ENCODE data around the gene TMPRSS2. TPM values are rescaled to one million over a fixed set of nuclear protein-coding genes. Genes with fewer than 3 reads are reported as not detected.

Gene TMPRSS2
- total RNA-seq, 1 donor from 2014 or later = not detected

DNA sequence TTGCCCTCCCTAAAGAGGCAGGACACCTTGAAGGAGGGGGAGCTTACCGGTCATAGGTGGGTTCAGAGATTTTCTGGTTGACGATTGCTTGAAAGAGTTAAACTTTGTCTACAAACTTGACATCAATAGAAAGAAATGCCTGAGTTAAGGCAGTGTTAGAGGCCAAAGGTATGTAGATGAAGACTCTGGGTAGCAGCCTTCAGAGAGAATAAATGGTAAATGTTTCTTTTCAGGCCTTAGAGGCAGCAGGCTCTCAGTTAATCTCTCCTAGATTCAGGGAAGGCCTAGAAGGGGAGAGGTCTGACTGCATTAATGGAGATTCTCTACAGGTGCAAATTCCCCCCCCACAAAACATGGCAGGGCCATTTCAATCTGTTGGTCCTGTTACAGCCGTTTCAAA lies 54.2 kb downstream of the TMPRSS2 start:
- DNase-seq (ENCODE audit: low spot score in 2 of 2) (no peak), FAIRE-seq (no peak)

DNA sequence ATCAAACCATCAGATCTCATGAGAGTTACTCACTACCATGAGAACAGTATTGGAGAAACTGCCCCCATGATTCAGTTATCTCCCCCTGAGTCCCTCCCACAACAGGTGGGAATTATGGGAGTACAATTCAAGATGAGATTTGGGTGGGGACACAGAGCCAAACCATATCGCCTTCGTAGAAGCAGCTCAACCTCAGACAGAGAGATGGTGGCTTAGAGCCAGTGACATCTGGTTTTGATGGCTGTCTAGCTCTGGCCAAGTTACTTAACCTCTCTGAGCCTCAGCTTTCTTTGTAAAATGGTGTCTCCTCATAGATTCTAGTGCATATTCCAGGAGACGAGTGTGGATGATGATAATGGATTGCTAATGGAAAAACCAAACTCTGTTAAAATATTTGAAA lies 54.8 kb downstream of the TMPRSS2 start:
- FAIRE-seq (no peak), DNase-seq (ENCODE audit: low spot score in 2 of 2) (no peak)

DNA sequence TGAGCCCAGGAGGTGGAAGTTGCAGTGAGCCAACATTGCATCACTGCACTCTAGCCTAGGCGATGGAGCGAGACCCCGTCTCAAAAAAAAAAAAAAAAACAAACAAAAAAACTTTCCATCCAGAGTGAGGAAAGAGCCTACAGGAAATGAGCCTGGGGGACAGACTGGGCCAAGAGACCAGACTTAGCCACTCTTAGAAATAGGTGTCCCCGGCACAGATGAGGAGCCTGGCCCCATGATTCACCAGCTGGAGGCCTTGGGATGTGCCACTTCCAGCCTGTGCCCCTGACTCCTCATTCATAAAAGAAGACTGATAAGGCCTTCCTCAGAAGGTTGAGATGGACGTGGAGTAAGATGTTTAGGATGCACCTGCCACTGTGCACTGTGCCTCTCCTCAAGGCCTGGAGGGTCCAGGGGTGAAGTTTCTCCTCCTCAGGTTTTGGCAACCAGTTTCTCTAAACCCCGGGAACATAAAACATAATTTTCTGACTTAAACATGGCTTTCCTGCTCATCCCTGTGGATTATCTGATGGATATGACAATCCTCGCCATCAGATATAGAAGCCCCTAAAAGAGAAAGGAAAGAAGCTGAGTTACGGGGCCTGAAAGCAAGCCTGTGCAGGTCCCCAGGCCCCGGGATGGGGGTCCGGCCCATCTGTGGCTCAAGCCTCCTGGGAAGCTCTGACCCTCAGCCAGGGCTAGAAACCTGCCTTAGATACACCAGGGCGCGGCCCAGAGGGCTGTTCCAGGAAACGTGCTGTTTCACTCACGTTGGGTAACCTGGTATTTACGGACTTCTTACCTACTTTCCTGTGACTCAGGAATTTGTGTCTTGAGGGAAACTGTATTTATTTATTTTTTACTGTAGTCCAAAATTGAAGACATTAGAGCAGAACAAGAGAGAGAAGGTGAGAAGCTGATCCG lies 55.9 kb downstream of the TMPRSS2 start:
- DNase-seq (ENCODE audit: low spot score in 2 of 2) (no peak), FAIRE-seq (no peak)

DNA sequence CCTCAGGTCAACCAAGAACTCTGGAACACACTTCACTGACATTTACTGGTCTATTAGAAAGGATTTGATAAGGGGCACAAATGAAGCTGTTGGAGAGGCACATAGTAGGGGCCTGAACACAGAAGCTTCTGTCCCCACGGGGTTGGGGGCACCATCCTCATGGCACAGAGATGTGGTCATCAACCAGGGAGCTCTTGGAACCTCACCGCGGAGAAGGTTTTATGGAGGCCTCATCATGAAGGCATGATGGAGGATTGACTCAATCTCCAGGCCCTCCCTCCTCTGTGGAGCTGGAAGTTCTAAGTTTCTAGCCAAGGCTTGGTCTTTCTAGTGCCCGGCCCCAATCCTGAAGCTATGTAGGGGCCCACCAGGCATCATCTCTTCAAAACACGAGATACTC lies 58.3 kb downstream of the TMPRSS2 start:
- FAIRE-seq (no peak), DNase-seq (ENCODE audit: low spot score in 2 of 2) (no peak)

DNA sequence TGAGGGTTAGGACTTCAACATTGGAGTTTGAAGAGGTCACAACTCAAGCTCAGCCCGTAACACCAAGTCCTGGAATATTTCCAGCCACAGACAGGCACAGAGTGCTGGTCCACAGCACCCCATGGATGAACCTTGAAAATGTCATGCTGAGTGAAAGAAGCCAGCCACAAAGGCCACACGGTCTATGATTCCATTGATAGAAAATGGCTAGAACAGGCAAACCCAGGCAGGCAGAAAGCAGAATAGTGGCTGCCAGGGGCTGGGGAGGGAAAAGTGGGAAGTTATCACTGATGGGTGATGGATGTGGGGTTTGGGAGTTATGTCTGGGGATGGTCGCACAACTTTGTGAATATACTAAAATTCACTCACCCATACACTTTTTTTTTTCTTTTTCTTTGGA lies 60.6 kb downstream of the TMPRSS2 start:
- FAIRE-seq = no peak
- DNase-seq (ENCODE audit: low spot score in 2 of 2) = no peak

DNA sequence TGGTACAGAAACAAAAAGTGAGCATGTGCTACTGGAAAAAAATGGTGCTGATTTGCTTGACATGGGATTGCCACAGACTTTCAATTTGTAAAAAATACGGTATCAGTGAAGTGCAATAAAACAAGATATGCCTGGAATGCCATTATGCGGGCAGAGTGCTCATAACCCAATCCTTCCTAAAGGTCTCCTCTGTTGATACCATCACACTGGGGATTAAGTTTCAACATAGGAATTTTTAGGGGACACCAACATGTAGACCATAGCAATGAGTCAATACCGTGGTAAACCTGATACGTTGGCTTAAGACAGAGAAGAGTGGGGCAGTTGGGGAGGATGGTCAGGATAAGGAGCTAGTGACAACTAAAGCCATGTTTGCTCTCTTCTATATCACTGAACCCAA lies 61.4 kb downstream of the TMPRSS2 start:
- no peak for DNase-seq (ENCODE audit: low spot score in 2 of 2)
- no peak for FAIRE-seq

DNA sequence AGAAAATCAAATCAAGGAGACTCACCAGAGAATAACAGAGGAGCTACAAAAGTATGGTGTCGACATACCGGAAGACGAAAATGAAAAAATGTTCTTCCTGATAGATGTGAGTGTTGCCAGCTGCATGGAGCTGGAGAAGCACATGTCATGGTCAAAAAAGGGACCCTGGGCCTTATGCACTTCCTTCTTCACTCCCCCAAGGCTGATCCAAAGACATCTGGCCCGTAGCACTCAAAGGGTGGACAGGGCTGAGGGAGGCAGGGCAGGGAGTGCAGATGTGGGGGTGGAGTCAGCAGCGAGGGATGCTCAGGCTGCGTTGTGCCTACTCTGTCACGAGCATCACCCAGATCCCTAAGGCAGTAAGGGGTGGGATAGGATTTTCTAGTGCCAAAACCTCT lies 62.5 kb downstream of the TMPRSS2 start:
- no peak for FAIRE-seq

DNA sequence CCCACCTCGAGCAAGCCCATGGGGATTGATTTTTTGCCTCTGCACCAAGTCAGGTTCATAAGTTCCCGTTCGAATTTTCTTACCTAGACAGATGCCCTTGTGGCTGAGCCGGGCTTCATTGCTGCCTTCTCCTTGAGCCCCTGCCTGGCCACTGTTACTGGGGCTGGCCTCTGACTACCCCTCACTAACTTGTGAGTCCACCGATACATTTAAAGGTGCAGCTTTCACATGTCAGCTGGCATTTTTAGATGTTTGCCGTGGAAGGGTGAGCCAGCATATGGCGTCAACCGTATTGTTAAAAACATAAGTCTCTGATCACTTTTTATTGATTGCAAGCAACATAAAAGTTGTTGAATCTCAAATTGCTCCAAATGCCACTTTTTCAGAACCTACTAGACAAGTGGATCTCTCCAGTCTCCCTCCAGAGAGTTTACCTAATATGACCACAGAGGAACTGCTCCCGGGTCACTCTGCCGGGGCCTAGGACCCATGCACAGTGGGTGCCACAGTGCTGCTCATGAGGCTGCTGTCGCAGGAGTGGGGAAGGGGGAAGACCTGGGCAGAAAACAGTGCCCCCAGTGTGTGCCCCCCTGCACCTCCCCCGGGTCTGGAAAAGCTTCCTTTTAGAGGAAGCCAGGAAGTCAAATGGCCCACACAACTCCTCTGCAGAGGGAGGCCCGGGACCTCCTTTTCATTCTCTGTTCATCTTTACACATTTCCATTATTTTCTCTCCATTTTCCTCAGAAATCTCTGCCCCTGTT lies 63.1 kb downstream of the TMPRSS2 start:
- DNase-seq (ENCODE audit: low spot score in 2 of 2) (no peak), FAIRE-seq (no peak)

More for the DNA sequence above, 62.5 kb downstream of the TMPRSS2 start:
- DNase-seq (ENCODE audit: low spot score in 2 of 2) = no peak

DNA sequence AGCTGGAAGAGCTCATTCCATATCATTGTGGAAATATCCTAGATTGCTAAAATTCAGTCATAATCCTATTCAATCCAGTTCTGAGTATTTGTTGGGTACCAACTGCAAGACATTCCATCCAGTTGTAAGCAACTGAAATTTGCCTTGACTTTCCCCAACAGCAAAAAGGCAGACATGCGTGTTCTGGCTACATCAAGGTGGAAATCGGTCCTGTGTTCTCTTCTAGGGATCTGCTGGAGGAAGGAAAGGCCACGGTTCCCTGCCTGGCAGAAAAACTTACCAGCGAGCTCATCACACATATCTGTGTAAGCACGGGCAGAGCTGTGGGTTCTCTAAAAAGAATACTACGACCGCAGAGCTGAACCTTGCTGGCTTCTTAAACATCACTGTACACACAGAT lies 64.4 kb downstream of the TMPRSS2 start:
- DNase-seq (ENCODE audit: low spot score in 2 of 2) (no peak), FAIRE-seq (no peak)

DNA sequence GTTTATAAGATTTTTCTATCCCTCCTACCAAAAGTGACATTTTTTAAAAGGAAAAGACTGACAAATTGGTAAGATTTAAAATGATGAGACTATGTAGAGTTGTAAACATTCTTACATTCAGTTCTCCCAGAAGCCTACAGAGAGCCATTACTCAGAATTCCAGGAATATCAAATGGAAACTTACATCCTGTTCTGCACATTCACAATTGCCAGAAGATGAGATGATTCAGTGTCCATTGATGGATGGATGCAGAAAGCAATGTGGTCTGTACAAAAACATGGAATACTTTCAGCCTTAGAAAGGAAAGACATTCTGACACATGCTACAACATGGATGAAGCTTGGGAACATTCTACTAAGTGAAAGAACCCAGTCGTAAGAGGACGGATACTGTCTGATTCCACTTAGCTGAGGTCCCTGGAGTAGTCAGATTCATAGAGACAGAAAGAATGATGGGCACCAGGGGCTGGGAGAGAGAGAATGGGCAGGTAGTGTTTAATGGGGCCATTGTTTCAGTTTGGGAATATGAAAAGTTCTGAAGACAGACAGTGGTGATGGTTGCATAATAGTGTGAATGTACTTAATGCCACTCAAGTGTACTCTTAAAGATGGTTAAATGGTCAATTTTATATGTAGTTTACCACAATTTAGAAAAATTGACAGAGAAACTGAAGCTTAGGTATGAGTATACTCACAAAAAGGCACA lies 65.3 kb downstream of the TMPRSS2 start:
- DNase-seq (ENCODE audit: low spot score in 2 of 2) (no peak), FAIRE-seq (no peak)

DNA sequence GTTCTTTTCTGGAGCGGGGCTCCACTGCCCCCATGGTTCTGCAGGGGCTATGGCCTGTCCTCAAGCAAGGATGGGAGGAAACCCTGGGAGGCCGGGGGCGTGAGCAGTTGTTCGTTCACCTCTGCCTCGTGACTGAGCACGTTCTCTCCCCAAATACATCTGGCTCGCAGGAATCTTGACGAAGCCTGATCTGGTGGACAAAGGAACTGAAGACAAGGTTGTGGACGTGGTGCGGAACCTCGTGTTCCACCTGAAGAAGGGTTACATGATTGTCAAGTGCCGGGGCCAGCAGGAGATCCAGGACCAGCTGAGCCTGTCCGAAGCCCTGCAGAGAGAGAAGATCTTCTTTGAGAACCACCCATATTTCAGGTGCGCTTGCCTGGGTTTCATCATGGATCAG lies 66.4 kb downstream of the TMPRSS2 start:
- FAIRE-seq (no peak), DNase-seq (ENCODE audit: low spot score in 2 of 2) (no peak)

DNA sequence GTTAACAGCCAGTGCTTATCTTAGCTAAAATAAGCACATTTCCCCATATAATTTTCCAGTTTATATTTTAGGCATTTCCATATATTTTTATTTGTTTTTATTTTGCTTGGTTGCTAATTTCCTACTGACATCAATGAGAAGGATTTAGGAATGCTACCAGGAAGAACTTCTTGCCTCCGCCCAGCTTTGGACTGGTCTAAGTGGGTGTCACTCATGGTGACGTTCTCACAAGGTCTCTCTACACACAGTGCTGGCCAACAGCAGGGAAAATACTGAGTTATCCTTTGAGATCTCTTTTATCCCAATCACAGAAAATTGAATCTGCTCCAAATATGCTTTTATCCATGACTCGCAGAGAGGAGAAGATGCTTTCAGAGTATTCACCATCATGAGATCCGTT lies 68.7 kb downstream of the TMPRSS2 start:
- no peak for DNase-seq (ENCODE audit: low spot score in 2 of 2)
- FAIRE-seq = no peak

DNA sequence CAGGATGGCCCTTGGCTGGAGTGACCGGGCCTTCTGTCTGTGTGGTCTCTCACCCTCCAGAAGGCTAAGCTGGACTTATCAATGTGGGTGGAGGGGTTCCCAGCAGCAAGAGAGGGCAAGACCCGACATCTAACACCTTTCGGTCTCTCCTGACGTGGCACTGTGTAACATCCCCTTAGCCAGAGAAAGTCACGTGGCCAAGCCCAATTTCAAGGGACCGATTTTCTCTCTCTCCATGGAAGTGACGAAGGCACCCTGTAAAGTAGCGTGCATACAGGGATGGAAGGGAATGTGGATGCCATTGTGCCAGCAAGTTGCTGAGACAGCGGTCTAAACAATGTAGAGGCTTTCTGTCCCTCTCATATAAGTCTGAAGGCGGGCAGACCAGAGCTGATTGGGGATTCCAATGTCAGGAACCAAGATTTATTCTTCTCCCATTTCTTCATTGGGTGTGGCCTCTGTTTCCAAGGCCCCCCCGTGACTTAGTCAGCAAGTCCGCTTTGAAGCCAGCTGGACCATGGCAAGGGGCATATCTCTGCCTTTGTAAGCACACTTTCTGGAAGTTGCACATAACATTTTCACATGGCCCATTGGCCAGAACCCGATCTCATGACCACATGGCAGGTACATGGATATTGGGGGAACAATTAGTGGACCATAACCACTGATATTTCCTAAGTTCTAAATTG lies 69.4 kb downstream of the TMPRSS2 start:
- FAIRE-seq = no peak
- DNase-seq (ENCODE audit: low spot score in 2 of 2) = no peak

DNA sequence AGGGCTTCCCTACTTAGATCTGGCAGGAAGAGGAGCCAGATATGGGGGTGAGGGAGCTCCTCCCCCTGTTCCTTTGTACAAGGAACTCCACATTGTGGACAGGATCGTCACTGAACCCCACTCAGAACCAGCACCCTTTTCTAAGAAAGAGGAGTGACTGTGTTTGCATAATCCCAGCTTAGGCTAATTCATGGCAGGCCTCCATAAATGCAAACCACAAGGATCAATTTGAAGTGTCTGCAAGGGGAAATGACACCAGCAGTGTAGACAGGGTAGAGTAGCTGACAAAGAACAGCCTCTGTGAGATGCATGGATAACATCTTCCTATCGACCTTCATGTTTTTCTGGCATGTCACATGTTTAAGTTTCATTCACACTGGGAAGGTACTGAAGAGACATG lies 70.2 kb downstream of the TMPRSS2 start:
- no peak for DNase-seq (ENCODE audit: low spot score in 2 of 2)
- FAIRE-seq = no peak

DNA sequence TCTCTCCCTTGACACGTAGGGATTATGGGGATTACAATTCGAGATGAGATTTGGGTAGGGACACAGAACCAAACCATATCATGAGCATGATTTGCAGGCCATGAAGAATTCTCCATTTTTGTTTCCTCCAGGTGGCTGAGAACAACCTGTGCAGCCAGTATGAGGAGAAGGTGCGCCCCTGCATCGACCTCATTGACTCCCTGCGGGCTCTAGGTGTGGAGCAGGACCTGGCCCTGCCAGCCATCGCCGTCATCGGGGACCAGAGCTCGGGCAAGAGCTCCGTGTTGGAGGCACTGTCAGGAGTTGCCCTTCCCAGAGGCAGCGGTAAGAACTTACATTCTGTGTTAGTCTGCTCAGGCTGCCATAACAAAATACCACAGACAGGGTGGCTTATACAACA lies 72.3 kb downstream of the TMPRSS2 start:
- no peak for FAIRE-seq
- DNase-seq (ENCODE audit: low spot score in 2 of 2) = no peak

DNA sequence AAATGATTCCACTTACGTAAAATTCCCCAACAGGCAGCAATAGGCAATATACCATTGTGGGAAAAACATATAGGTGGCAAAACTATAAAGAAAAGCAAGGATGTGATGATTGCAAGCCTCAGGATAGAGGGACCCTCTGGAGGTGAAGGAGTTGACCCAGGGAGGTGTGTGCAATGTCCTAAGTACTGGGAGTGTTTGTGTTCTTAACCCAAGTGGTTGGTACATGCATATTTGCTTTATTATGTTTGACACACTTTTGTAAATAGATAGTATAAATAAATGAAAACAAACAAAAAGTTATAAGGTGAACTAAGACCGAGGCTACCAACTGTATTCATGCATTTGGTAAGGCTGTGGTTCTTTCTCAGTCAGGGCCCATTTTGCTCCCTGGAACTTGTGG lies 74.4 kb downstream of the TMPRSS2 start:
- DNase-seq (ENCODE audit: low spot score in 2 of 2) = no peak
- no peak for FAIRE-seq

DNA sequence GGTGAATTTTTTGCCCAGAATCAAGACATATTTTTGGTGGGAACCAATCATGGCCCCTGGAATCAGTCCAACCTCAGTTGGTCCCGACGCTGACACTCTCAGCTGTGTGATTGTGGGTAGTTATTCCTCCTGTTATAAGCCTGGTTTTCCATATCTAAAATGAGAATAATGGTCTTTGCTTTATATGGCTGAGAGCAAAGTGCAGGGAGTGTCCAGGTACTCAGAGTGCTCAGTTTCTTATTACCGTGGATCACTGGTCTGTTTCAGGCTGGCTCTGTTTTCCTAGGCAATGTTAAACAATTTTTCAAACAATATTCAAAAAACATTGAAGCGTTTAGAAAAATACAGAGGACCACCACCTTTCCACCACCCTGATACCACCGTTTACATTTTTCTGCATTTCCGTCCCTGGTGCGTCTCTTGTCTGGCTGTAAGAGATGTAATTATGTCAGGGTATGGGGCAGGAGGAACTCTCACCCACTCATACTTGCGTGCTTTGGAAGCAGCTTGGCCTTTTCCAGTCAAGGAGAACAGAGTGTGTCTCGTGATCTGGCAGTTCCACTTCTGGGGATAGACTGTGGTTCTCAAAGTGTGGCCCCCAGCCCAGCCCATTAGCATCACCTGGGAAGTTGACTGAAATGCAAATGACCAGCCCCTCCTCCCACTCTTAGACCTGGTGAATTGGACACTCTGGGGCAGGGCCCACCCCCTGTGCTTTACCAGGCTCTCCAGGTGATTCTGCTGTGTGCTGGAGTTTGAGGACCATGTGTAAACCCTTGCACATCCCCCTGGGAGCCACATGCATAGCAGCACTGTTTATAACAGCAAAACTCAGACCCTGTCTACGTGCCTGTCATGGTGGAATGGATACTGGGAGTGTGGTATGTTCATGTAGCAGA lies 75.1 kb downstream of the TMPRSS2 start:
- FAIRE-seq = no peak
- DNase-seq (ENCODE audit: low spot score in 2 of 2) = no peak

DNA sequence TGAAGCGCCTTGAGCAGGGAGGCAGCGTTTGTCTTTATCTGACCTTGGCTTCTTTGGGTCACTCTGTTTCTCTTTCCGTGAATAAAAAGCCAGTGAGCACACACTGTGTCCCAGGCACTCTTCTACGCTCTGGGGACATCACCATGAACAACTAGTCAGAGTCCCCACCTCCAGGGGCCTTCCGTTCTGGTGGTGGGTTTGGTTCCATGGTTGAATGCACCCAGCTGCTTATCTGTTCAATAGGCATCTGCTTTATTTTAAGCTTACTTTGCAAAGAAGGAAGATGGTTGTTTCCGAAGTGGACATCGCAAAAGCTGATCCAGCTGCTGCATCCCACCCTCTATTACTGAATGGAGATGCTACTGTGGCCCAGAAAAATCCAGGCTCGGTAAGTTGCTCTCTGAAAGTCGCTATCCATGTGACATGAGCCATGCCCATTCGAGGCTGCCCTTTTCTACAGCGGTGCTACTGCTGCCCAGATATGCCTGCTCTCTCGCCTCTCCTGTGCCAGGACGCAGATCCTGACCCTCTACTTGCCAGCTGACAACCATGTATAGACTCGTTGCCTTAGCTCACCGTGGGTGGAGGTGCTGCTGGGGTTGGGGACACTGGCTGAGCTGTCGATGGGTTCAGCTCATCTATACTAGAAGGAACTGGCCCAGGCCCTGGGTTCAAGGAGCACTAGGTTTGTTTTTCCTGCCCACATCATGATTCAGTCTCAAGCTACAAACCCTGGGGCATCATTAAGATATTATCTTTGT lies 76.0 kb downstream of the TMPRSS2 start:
- no peak for DNase-seq (ENCODE audit: low spot score in 2 of 2)
- no peak for FAIRE-seq

Measured in frontal cortex (tissue), 4 donors.